Esophagus muscularis mucosa (tissue), 4 donors: ENCODE data around the gene KIFAP3. TPM values are rescaled to one million over a fixed set of nuclear protein-coding genes. Genes with fewer than 3 reads are reported as not detected.

Source experiments
- DNase-seq: peaks from one replicate; pipeline ENCODE4 v3.0.0-alpha.2; 2017; ENCODE audit errors: extremely low spot score
- H3K27ac ChIP-seq, 4 donors: fragments of 200-600 bp; sonication (generic); replicated peaks in 1 of 4; 1 replicate in 3 of 4; 2 replicates in 1 of 4; pipeline ENCODE4 v1.5.1; 2016 to 2019; ENCODE audit warnings: mild to moderate bottlenecking in 1 of 4
- H3K27me3 ChIP-seq, 4 donors: fragments of 200-600 bp; sonication (generic); one replicate each; pipeline versions ENCODE4 v1.5.1 to v1.6.0; 2016 to 2019
- H3K36me3 ChIP-seq, 4 donors: fragments of 200-600 bp; sonication (generic); one replicate each; pipeline ENCODE4 v1.5.1; 2016 to 2019
- H3K4me1 ChIP-seq, 4 donors: fragments of 200-600 bp; sonication (generic); one replicate each; pipeline ENCODE4 v1.5.1; 2016 to 2019
- H3K4me3 ChIP-seq, 4 donors: fragments of 200-600 bp; sonication (generic); 1 replicate in 2 of 4; 2 replicates in 2 of 4; pipeline ENCODE4 v1.5.1; 2016 to 2019; ENCODE audit warnings: mild to moderate bottlenecking in 4 of 4, moderate library complexity in 1 of 4
- H3K9me3 ChIP-seq, 4 donors: fragments of 200-600 bp; sonication (generic); 1 replicate in 3 of 4; 2 replicates in 1 of 4; pipeline ENCODE4 v1.5.1; 2016 to 2019
- EP300 ChIP-seq: sonication (generic); formaldehyde crosslinking; IDR thresholded peaks from one replicate; pipeline ENCODE4 v1.6.1; 2017; ENCODE audit warnings: antibody characterized with exemption
- POLR2A ChIP-seq: fragments of 450-650 bp; IDR thresholded peaks from one replicate; pipeline ENCODE4 v1.6.1; 2017; ENCODE audit warnings: antibody characterized with exemption, moderate library complexity, mild to moderate bottlenecking, low read depth
- POLR2AphosphoS5 ChIP-seq, 2 donors: sonication (generic); formaldehyde crosslinking; IDR thresholded peaks; one replicate each; pipeline ENCODE4 v1.6.1; 2017; ENCODE audit warnings: antibody characterized with exemption in 2 of 2
- WGBS: methylation state at CpG from one replicate; pipeline ENCODE4 v1.1.5; 2018; 5-methylcytosine and 5-hydroxymethylcytosine counted together
- intact Hi-C: fragments of 100-400 bp; cut with DNase I; formaldehyde crosslinking; loops from one replicate; pipeline ENCODE4 v1.15.1; 2023
- total RNA-seq, 4 donors: library from RNA; depleted of rRNA; stranded (reverse); fragments of >200 nt; gene quantifications; one replicate each; pipeline versions ENCODE4 v1.1.0 to v1.2.1, GENCODE V29; 2016
- TF ChIP-seq, protein P1 (sequence below), 3 experiments: fragments of 200-600 bp in 2 of 3; fragments of 450-650 bp in 1 of 3; sonication (generic) in 2 of 3; IDR thresholded peaks; one replicate each; pipeline ENCODE4 v1.5.1; 2017 to 2019; ENCODE audit warnings: antibody characterized with exemption in 3 of 3, mild to moderate bottlenecking in 2 of 3, moderate library complexity in 1 of 3

KIFAP3 gene
- total RNA-seq, 4 donors from 2014 or later: 23.9 to 35.9 (median 30.0) TPM

- intact Hi-C loops: no loop called here
- TF ChIP-seq, protein P1, sequence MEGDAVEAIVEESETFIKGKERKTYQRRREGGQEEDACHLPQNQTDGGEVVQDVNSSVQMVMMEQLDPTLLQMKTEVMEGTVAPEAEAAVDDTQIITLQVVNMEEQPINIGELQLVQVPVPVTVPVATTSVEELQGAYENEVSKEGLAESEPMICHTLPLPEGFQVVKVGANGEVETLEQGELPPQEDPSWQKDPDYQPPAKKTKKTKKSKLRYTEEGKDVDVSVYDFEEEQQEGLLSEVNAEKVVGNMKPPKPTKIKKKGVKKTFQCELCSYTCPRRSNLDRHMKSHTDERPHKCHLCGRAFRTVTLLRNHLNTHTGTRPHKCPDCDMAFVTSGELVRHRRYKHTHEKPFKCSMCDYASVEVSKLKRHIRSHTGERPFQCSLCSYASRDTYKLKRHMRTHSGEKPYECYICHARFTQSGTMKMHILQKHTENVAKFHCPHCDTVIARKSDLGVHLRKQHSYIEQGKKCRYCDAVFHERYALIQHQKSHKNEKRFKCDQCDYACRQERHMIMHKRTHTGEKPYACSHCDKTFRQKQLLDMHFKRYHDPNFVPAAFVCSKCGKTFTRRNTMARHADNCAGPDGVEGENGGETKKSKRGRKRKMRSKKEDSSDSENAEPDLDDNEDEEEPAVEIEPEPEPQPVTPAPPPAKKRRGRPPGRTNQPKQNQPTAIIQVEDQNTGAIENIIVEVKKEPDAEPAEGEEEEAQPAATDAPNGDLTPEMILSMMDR (IDR thresholded peaks at IDR 0.05): no peak
- TF ChIP-seq POLR2A (no peak), EP300 (no peak), POLR2AphosphoS5 (IDR thresholded peaks at IDR 0.05) (no peak)
- H3K27ac ChIP-seq: no peak overlapping the region
- peaks cover 0 to 20% (median 16%) of the 10 kb centered on the region in 4 donors for H3K36me3 ChIP-seq
- no peak for DNase-seq
- H3K27me3 ChIP-seq: no peaks in the 10 kb centered on the region
- H3K9me3 ChIP-seq: no peaks in the 10 kb centered on the region
- WGBS: 92% methylated on average over 1 of the region's 1 CpG
- no peak overlapping the region for H3K4me3 ChIP-seq
- no peaks in the 10 kb centered on the region for H3K4me1 ChIP-seq
These were observed 123.4 kb downstream of the KIFAP3 start for GRCh38 chr1:169951108-169951507.

DNA sequence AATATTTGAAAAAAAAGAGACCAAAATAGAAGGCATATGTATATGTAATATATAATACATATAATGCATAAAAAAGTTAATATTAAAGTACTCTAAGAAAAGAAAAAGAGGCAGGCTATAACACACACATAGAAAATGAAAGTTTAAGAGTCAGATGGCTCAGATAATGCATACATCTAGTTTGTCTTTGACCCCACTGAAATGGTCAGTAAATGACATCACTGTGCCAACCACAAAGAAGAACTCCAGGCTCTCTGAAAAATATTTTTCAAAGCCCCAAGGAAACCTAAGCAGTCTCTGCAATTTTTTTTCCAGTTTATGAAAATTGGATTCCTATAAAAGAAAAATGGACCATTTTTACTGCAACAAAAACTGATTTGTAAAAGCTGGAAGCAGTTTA lies 125.4 kb downstream of the KIFAP3 start:
- no peaks in the 10 kb centered on the region for H3K9me3 ChIP-seq
- no peaks in the 10 kb centered on the region for H3K27me3 ChIP-seq
- no peak overlapping the region for H3K4me3 ChIP-seq
- intact Hi-C loops: no loop called here
- TF ChIP-seq POLR2A (no peak), EP300 (no peak), POLR2AphosphoS5 (IDR thresholded peaks at IDR 0.05) (no peak)
- TF ChIP-seq, protein P1 (IDR thresholded peaks at IDR 0.05): no peak
- no peaks in the 10 kb centered on the region for H3K4me1 ChIP-seq
- H3K36me3 ChIP-seq: peaks cover 0 to 29% (median 22%) of the 10 kb centered on the region in 4 donors
- no peak for DNase-seq
- H3K27ac ChIP-seq: no peak overlapping the region

DNA sequence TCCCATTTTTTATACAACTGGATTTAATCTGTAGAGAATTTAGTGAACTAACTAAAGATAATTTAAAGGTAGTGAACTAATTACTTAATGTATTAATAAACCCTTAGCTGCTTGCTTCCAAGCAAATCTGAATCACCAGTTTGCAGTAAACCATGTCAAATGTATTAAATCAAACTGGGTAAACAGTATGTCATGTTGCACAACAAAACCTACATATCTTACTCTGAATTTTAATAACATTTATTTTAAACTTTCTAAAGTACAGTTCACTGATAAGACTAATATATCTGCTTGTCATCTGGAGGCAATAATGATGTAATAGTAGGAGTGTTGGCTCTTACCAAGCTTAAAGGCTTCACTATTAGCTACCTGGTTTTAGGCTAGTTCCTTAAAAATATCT lies 128.3 kb downstream of the KIFAP3 start:
- intact Hi-C loops: no loop called here
- DNase-seq: no peak
- peaks cover 0 to 14% (median 11%) of the 10 kb centered on the region in 4 donors for H3K36me3 ChIP-seq

DNA sequence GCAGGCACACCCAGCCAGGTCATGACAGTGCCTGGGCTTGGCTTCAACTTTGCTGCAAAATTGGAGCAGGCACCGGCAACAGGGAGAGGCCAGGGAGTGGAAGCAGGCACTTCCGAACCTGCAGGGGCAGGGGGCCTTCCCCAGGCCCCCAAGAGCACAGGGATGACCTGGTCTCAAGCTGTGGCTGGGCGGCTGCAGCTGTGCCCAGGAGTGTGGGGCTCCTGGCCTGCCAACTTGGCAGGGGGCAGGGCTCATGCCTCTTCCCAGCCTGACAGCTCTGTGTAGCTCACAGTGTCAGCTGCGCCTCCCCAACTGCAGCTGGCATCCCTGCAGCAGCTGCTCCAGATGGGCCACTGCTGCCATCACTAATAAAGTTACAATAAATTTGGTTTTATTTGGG lies 129.3 kb downstream of the KIFAP3 start:
- 93% methylated on average over 3 of the region's 4 CpGs for WGBS
- H3K4me1 ChIP-seq: peaks cover 0 to 9% (median 3%) of the 10 kb centered on the region in 4 donors
- H3K36me3 ChIP-seq: peaks cover 0 to 14% (median 11%) of the 10 kb centered on the region in 4 donors
- no peak overlapping the region for H3K4me3 ChIP-seq
- DNase-seq: no peak
- no peak for TF ChIP-seq EP300
- TF ChIP-seq, protein P1 (IDR thresholded peaks at IDR 0.05): no peak
- TF ChIP-seq POLR2A: no peak
- no peak for TF ChIP-seq POLR2AphosphoS5 (IDR thresholded peaks at IDR 0.05)
- intact Hi-C loops: no loop called here
- H3K27me3 ChIP-seq: no peaks in the 10 kb centered on the region
- H3K9me3 ChIP-seq: no peaks in the 10 kb centered on the region
- H3K27ac ChIP-seq: no peak overlapping the region

More for the DNA sequence above, 128.3 kb downstream of the KIFAP3 start:
- H3K9me3 ChIP-seq: no peaks in the 10 kb centered on the region
- no peak overlapping the region for H3K27ac ChIP-seq
- H3K27me3 ChIP-seq: no peaks in the 10 kb centered on the region
- TF ChIP-seq EP300 (no peak), POLR2A (no peak), POLR2AphosphoS5 (IDR thresholded peaks at IDR 0.05) (no peak)
- TF ChIP-seq, protein P1 (IDR thresholded peaks at IDR 0.05): no peak
- H3K4me3 ChIP-seq: no peak overlapping the region
- H3K4me1 ChIP-seq: peaks cover 0 to 9% (median 3%) of the 10 kb centered on the region in 4 donors

DNA sequence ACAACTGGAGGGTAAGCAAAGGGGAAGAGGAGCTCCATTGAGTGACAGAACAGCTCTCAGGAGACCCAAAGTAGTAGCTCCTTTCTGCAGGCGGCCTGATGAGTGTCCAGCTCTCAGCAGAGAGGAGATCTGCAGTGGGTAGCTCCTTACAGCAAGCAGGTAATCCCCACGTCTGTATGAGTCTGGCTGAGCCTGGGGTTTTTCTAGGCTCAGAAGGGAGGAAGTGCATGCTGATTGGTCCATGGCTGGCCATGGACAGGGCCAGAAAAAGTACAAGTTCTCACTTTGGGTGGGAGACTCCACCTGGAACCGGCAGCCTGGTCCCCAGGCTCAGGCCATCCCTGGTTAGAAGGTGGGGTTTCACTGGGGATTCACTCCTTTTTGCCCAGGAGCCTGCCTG lies 129.9 kb downstream of the KIFAP3 start:
- intact Hi-C loops: no loop called here
- Histone ChIP-seq H3K4me1 (peaks cover 0 to 9% (median 3%) of the 10 kb centered on the region in 4 donors), H3K36me3 (peaks cover 0 to 14% (median 11%) of the 10 kb centered on the region in 4 donors), H3K27me3 (no peaks in the 10 kb centered on the region), H3K27ac (no peak overlapping the region), H3K4me3 (no peak overlapping the region), H3K9me3 (no peaks in the 10 kb centered on the region)
- no peak for DNase-seq
- WGBS: 93% methylated on average over 2 of the region's 3 CpGs
- TF ChIP-seq, protein P1 (IDR thresholded peaks at IDR 0.05): no peak
- TF ChIP-seq EP300 (no peak), POLR2AphosphoS5 (IDR thresholded peaks at IDR 0.05) (no peak), POLR2A (no peak)
